Measurements from ENCODE around the gene RANBP10.

Gene RANBP10

DNA sequence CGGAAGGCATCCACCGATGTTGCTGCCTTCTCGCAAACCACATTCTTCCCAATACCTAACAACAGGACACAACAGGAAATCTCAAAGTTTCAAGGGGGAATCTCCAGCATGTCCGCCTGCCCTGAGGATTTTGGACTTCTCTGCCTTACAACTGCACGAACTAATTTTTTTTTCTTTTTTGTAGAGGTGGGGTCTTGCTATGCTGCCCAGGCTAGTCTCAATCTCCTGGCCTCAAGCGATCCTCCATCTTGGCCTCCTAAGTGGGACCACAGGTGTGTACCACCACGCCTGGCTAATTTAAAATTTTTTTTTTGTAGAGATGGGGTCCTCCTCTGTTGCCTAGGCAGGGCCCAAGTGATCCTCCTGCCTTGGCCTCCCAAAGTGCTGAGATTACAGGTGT is 130.4 kb downstream of the RANBP10 start (continued):
- TF ChIP-seq ESRRG (CRISPR knock-in tag; IDR thresholded peaks at IDR 0.05) (no peak), OSR1 (CRISPR knock-in tag; IDR thresholded peaks at IDR 0.05) (no peak), ZFP3 (CRISPR knock-in tag; IDR thresholded peaks at IDR 0.05) (no peak), ZNF70 (CRISPR knock-in tag; IDR thresholded peaks at IDR 0.05) (no peak), TCF4 (CRISPR knock-in tag; IDR thresholded peaks at IDR 0.05; ENCODE audit: borderline replicate concordance) (no peak), GLIS3 (CRISPR knock-in tag; IDR thresholded peaks at IDR 0.05) (no peak), PPARA (CRISPR knock-in tag; IDR thresholded peaks at IDR 0.05; ENCODE audit: borderline replicate concordance) (no peak), CSDC2 (CRISPR knock-in tag; IDR thresholded peaks at IDR 0.05) (no peak), ARNTL (CRISPR knock-in tag; IDR thresholded peaks at IDR 0.05; ENCODE audit: borderline replicate concordance, low read depth) (no peak)

DNA sequence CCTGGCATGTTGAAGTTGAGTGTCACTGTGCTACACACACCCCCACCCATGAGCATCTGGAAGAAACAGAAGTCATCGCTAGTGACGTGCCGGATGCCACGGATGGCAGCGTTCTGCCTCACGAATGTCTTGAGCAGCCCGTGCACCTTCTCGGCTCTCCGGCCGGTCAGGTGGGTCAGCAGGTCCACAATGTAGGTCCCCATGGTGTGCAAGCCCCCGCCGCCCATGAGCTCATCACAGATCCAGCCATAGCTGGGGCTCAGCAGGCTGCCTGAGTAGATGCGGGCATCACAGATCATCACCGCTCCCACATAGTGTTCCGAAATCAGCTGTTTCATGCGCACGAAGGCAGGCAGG is 130.8 kb downstream of the RANBP10 start:
- ATAC-seq, result no peak
- no peak for TF ChIP-seq BACH2 (CRISPR knock-in tag; IDR thresholded peaks at IDR 0.05; ENCODE audit: borderline replicate concordance)
- TF ChIP-seq, protein P1, sequence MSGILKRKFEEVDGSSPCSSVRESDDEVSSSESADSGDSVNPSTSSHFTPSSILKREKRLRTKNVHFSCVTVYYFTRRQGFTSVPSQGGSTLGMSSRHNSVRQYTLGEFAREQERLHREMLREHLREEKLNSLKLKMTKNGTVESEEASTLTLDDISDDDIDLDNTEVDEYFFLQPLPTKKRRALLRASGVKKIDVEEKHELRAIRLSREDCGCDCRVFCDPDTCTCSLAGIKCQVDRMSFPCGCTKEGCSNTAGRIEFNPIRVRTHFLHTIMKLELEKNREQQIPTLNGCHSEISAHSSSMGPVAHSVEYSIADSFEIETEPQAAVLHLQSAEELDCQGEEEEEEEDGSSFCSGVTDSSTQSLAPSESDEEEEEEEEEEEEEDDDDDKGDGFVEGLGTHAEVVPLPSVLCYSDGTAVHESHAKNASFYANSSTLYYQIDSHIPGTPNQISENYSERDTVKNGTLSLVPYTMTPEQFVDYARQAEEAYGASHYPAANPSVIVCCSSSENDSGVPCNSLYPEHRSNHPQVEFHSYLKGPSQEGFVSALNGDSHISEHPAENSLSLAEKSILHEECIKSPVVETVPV (CRISPR knock-in tag; IDR thresholded peaks at IDR 0.05), result no peak

DNA sequence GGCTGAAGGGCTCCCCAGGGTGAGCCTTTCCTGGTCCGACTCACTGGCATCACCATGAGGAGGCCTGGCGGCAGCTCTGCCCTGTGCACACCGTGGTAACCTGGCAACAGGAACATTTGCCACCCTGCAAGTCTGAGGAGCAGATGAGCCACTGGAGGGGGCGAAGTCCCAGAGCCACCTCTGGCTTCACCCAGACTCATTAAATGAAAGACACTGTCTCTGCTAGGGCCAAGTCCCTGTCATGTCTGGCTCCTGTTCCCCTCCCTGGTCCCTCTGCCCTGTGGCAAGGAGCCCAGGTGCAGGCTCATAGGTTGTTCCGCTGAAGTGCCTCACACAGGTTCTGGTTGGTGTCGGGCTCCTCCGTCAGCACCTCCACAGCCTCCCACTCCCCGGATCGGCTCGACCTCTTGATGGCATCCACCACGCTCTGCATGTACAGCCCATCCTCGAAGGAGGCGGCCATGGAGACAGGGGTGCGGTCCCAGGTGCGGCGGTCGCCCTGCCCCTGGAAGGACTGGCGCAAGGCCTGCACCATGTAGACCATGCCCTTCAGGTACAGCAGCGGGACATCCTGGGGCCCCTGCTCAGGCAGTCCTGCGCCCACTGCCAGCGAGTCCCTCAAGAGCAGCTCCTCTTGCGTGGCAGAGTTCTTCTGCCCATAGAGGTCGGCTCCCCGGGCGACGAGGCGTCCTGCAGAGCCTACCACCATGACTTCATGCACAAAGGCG is 131.3 kb downstream of the RANBP10 start:
- TF ChIP-seq, protein P1 (CRISPR knock-in tag; IDR thresholded peaks at IDR 0.05), result no peak
- no peak for TF ChIP-seq TCF4 (CRISPR knock-in tag; IDR thresholded peaks at IDR 0.05; ENCODE audit: borderline replicate concordance)
- TF ChIP-seq RARB (CRISPR knock-in tag; IDR thresholded peaks at IDR 0.05), result no peak
- TF ChIP-seq, protein P2, sequence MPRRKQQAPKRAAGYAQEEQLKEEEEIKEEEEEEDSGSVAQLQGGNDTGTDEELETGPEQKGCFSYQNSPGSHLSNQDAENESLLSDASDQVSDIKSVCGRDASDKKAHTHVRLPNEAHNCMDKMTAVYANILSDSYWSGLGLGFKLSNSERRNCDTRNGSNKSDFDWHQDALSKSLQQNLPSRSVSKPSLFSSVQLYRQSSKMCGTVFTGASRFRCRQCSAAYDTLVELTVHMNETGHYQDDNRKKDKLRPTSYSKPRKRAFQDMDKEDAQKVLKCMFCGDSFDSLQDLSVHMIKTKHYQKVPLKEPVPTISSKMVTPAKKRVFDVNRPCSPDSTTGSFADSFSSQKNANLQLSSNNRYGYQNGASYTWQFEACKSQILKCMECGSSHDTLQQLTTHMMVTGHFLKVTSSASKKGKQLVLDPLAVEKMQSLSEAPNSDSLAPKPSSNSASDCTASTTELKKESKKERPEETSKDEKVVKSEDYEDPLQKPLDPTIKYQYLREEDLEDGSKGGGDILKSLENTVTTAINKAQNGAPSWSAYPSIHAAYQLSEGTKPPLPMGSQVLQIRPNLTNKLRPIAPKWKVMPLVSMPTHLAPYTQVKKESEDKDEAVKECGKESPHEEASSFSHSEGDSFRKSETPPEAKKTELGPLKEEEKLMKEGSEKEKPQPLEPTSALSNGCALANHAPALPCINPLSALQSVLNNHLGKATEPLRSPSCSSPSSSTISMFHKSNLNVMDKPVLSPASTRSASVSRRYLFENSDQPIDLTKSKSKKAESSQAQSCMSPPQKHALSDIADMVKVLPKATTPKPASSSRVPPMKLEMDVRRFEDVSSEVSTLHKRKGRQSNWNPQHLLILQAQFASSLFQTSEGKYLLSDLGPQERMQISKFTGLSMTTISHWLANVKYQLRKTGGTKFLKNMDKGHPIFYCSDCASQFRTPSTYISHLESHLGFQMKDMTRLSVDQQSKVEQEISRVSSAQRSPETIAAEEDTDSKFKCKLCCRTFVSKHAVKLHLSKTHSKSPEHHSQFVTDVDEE (CRISPR knock-in tag; IDR thresholded peaks at IDR 0.05), result no peak
- TF ChIP-seq, protein P3, sequence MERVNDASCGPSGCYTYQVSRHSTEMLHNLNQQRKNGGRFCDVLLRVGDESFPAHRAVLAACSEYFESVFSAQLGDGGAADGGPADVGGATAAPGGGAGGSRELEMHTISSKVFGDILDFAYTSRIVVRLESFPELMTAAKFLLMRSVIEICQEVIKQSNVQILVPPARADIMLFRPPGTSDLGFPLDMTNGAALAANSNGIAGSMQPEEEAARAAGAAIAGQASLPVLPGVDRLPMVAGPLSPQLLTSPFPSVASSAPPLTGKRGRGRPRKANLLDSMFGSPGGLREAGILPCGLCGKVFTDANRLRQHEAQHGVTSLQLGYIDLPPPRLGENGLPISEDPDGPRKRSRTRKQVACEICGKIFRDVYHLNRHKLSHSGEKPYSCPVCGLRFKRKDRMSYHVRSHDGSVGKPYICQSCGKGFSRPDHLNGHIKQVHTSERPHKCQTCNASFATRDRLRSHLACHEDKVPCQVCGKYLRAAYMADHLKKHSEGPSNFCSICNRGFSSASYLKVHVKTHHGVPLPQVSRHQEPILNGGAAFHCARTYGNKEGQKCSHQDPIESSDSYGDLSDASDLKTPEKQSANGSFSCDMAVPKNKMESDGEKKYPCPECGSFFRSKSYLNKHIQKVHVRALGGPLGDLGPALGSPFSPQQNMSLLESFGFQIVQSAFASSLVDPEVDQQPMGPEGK (CRISPR knock-in tag; IDR thresholded peaks at IDR 0.05; ENCODE audit: borderline replicate concordance), result no peak
- no peak for TF ChIP-seq ISL1 (CRISPR knock-in tag; IDR thresholded peaks at IDR 0.05)
- no peak for TF ChIP-seq SNAI2 (CRISPR knock-in tag; IDR thresholded peaks at IDR 0.05)
- no peak for TF ChIP-seq ZNF8 (CRISPR knock-in tag; IDR thresholded peaks at IDR 0.05)
- TF ChIP-seq PPARA (CRISPR knock-in tag; IDR thresholded peaks at IDR 0.05; ENCODE audit: borderline replicate concordance), result no peak
- ATAC-seq, result peak; percentile 47

DNA sequence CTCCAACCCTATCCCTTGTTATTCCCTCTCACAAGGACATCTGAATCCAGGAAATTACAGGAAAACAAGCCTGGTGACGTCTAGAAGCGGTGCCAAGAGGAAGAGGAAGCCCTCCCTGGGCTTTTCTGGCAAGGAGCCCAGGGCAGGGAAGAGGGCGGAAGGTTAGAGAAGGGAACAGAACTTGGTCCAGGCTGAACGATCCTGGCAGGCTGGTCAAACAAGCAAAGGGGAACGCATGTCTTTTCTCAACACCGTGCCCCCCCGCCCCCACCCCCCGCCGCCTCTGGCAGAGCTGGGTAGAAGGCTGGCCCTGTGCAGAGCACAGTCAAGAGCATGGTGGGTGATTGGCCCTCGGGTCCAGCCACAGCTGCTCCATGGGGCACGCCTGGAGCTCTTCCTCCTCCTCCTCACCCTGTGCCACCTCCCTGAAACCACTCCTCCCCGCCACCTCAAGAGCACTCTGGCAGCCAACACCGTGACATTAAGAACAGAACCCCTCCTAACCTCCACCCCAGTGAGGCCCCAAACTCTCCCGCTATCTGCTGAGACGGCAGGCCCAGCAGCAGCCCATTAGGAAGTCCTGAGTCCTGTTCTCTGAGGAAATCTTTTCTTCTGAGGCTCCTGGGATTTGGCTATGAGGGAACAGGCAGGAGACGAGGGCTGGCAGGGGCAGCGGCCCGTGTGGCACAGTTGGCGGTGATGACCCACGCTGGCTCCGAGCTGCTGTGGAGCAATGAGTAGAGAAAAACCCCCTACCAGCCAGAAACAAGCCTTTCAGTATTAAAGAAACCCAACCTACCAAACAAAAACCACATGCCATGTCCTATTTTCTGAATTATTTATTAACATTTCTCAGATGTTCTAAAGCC is 132.4 kb downstream of the RANBP10 start:
- ATAC-seq, result peak; percentile 58
- TF ChIP-seq ISL1 (CRISPR knock-in tag; IDR thresholded peaks at IDR 0.05) (no peak), CSDC2 (CRISPR knock-in tag; IDR thresholded peaks at IDR 0.05) (no peak), OSR1 (CRISPR knock-in tag; IDR thresholded peaks at IDR 0.05) (no peak), BACH2 (CRISPR knock-in tag; IDR thresholded peaks at IDR 0.05; ENCODE audit: borderline replicate concordance) (no peak), ZFP3 (CRISPR knock-in tag; IDR thresholded peaks at IDR 0.05) (no peak), ZC3H10 (CRISPR knock-in tag; IDR thresholded peaks at IDR 0.05) (no peak)
- TF ChIP-seq, protein P2 (CRISPR knock-in tag; IDR thresholded peaks at IDR 0.05), result no peak

All from SK-N-SH treated with all-trans-retinoic acid at 6 μM for 48 hours (cell line).